G401 (cell line): ENCODE results near the gene RCBTB1. TPM values are rescaled to one million over a fixed set of nuclear protein-coding genes. Genes with fewer than 3 reads are reported as not detected.
A peak's percentile ranks its signal among the peaks of the same experiment; 100 is the strongest.
"Not testable (repeated sequence)": the region's sequence is repeated elsewhere in the genome, so short reads cannot be mapped to it uniquely, and the experiment has no call there.

Experiments used
- DNase-seq: peaks from one replicate; pipeline ENCODE4 v3.0.0-alpha.2; 2015; ENCODE audit warnings: low spot score
- in situ Hi-C: cut with HindIII; loops from 2 replicates; pipeline ENCODE4 v1.10.0; 2016; ENCODE audit warnings: low sequenced_read_pairs, mixed read lengths
- total RNA-seq: library from RNA; depleted of rRNA; stranded (reverse); fragments of >200 nt; shearing (Covaris generic); gene quantifications from 2 replicates; pipeline ENCODE4 v1.2.3, GENCODE V29; 2014

Gene RCBTB1
- total RNA-seq, 1 experiment from 2014 or later, result 28.2 TPM

- DNase-seq, result no peak
- in situ Hi-C loops, result no loop called here
Observed at GRCh38 chr13:49532593-49532992, 52.8 kb downstream of the RCBTB1 start.

DNA sequence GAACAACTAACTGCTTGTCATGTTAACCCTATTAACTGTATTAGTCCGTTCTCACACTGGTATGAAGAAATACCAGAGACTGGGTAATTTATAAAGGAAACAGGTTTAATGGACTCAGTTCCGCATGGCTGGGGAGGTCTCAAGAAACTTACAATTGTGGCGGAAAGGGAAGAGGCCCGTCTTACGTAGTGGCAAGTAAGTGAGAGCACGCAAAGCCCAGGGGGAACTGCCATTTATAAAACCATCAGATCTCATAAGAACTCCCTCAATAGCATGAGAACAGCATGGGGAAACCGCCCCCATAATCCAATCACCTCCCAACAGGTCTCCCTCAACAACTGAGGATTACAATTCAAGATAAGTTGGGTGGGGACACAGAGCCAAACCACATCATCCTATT is 54.9 kb downstream of the RCBTB1 start:
- DNase-seq, result no peak
- in situ Hi-C loops, result no loop called here

- no peak for DNase-seq
- in situ Hi-C loops, result no loop called here
Observed at GRCh38 chr13:49528161-49528560, 57.2 kb downstream of the RCBTB1 start.

- DNase-seq, result no peak
- in situ Hi-C loops, result no loop called here
Observed at GRCh38 chr13:49527123-49527522, 58.2 kb downstream of the RCBTB1 start.

GRCh38 chr13:49524740-49525501 is 60.4 kb downstream of the RCBTB1 start:
- in situ Hi-C loops, result no loop called here
- DNase-seq, result no peak

GRCh38 chr13:49521224-49521623 is 64.1 kb downstream of the RCBTB1 start:
- in situ Hi-C loops, result no loop called here
- DNase-seq, result no peak

DNA sequence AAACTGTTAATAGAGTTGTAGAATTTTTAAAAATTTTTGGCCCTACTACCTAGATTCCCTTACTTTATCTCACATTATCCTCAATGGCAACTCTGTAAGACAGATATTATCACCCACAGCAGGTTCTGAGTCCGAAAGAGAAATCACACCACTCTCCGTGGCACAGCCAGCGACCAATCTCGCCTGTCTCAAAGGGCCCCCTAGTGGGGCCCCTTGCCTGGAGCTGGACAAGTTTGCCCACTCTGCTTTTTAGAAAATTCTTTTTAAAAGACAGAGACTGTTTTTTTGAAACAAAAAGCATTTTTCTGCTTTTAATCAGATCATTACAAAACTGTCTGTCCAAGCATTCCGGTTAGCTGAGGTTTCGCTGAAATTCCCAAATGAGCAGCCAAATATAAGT is 67.9 kb downstream of the RCBTB1 start:
- in situ Hi-C loops, result no loop called here
- no peak for DNase-seq

GRCh38 chr13:49516467-49516866 is 68.9 kb downstream of the RCBTB1 start:
- in situ Hi-C loops, result no loop called here
- DNase-seq, result peak; percentile 67

DNA sequence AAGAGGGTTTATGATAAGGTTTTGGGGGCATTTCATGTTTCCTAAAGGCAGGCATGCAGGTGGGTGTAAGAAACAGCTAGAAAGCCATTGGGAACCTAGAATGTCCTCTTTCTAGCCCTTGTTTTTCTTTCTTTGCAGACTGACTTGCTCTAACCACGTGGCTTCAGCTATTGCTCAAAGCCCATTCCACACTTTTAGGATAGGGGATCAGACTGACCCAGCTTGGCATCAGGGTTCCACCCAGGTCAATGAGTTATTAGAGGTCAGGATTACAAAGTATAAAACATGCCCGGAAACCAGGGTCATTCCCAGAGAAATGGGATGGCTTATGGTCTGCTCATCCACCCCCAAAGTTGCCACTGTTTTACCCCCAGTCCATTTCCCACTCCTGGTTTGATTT is 72.8 kb downstream of the RCBTB1 start:
- no peak for DNase-seq
- in situ Hi-C loops, result no loop called here

- no peak for DNase-seq
- in situ Hi-C loops, result no loop called here
Observed at GRCh38 chr13:49503951-49504350, 81.4 kb downstream of the RCBTB1 start.

DNA sequence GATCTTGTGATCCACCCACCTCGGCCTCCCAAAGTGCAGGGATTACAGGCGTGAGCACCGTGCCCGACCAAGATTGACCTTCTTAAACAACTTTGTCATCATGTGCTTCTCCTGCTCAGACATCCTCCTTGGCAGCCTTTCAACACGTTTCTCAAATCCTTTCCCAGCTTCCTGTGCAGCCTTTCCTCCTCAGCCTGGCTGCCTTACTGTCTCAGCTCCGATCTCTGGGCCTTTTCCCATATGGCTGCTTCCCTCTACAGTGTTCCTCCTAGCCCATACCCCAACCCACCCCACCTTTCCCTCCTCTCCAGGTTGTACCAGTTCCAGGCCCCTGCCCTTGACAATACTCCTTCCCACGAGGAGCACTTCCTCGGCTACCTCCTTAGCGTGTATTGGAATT is 82.4 kb downstream of the RCBTB1 start:
- DNase-seq, result no peak
- in situ Hi-C loops, result no loop called here

- in situ Hi-C loops, result no loop called here
- DNase-seq, result no peak
Observed at GRCh38 chr13:49499889-49500660, 85.3 kb downstream of the RCBTB1 start.

GRCh38 chr13:49498206-49498605 is 87.2 kb downstream of the RCBTB1 start:
- no peak for DNase-seq
- in situ Hi-C loops, result no loop called here

DNA sequence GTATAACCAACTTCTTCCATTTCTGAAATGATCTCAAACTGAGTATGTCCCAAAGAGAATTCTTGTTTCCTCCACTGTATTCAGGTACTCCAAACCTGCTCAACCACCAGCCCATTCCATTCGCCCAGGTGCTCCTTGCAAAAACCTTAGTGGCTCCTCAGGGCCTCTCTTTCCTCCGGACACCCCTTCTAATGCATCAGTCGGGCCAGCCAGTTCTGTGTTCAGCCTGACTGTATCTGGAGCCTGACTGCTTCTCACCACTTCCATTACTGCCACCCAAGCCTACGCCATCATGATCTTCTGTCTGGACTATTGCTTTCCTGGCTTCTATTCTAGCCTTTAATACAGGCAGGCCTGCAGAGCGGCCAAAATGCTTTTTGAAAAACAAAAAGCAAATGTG is 88.1 kb downstream of the RCBTB1 start:
- in situ Hi-C loops, result no loop called here
- peak; percentile 24 for DNase-seq

- in situ Hi-C loops, DNase-seq: not testable (repeated sequence)
Observed at GRCh38 chr13:49496837-49497236, 88.5 kb downstream of the RCBTB1 start.

- in situ Hi-C loops, result no loop called here
- DNase-seq, result peak; percentile 51
Observed at GRCh38 chr13:49495783-49496762, 89.3 kb downstream of the RCBTB1 start, which contains the start of gene PHF11. Gene PHF11 (plus strand): TSS chr13:49495953. CDS start chr13:49496002, 49 bp downstream.

- in situ Hi-C loops, result no loop called here
- no peak for DNase-seq
Observed at GRCh38 chr13:49494645-49495044, 90.7 kb downstream of the RCBTB1 start.

GRCh38 chr13:49488563-49488962 is 96.8 kb downstream of the RCBTB1 start:
- in situ Hi-C loops, result no loop called here
- DNase-seq, result no peak
